Activated CD4-positive, alpha-beta T cell treated with anti-CD3 and anti-CD28 coated beads, Interleukin-2, Interleukin-4, amounts not matched to agents 100 ng/mL and 50 ng/mL, durations not matched to agents 16 hours and 8 hours (primary cell): ENCODE results near the gene SAFB2.
"Not testable (repeated sequence)": the region's sequence is repeated elsewhere in the genome, so short reads cannot be mapped to it uniquely, and the experiment has no call there.

Source experiments
- DNase-seq: peaks from one replicate; pipeline ENCODE4 v3.0.0-alpha.2; 2020; ENCODE audit warnings: low spot score

SAFB2 gene

GRCh38 chr19:5632241-5632612, 9.7 kb upstream of the SAFB2 start:
- DNase-seq = no peak

- no peak for DNase-seq
Measured at GRCh38 chr19:5631567-5632240, 9.1 kb upstream of the SAFB2 start.

- no peak for DNase-seq
Measured at GRCh38 chr19:5628919-5629481, 6.4 kb upstream of the SAFB2 start.

GRCh38 chr19:5628461-5628860, 5.9 kb upstream of the SAFB2 start:
- no peak for DNase-seq

- DNase-seq = peak; percentile 39
Measured at GRCh38 chr19:5627395-5627904, 4.9 kb upstream of the SAFB2 start.

GRCh38 chr19:5625641-5626040, 3.1 kb upstream of the SAFB2 start:
- DNase-seq = no peak

- no peak for DNase-seq
Measured at GRCh38 chr19:5624741-5625278, 2.2 kb upstream of the SAFB2 start.

GRCh38 chr19:5624018-5624663, 1.6 kb upstream of the SAFB2 start:
- no peak for DNase-seq

- DNase-seq = no peak
Measured at GRCh38 chr19:5623397-5624017, 931 bp upstream of the SAFB2 start.

- no peak for DNase-seq
Measured at GRCh38 chr19:5621945-5622464, 571 bp downstream of the SAFB2 start.

- no peak for DNase-seq
Measured at GRCh38 chr19:5621311-5621944, 1.1 kb downstream of the SAFB2 start.

- no peak for DNase-seq
Measured at GRCh38 chr19:5619946-5620345, 2.6 kb downstream of the SAFB2 start.

GRCh38 chr19:5618591-5618990, 4.0 kb downstream of the SAFB2 start:
- DNase-seq = no peak

- no peak for DNase-seq
Measured at GRCh38 chr19:5617080-5617479, 5.5 kb downstream of the SAFB2 start.

- DNase-seq = no peak
Measured at GRCh38 chr19:5615756-5616327, 6.7 kb downstream of the SAFB2 start.

GRCh38 chr19:5612891-5613865, 9.4 kb downstream of the SAFB2 start:
- DNase-seq = no peak

GRCh38 chr19:5609881-5610448, 12.6 kb downstream of the SAFB2 start:
- DNase-seq = no peak

GRCh38 chr19:5608766-5609165, 13.8 kb downstream of the SAFB2 start:
- DNase-seq = not testable (repeated sequence)

- no peak for DNase-seq
Measured at GRCh38 chr19:5608291-5608690, 14.3 kb downstream of the SAFB2 start.
